Esophagus muscularis mucosa (tissue), 4 donors: Measurements from ENCODE around the gene CACNA1E. TPM values are rescaled to one million over a fixed set of nuclear protein-coding genes. Genes with fewer than 3 reads are reported as not detected.

Source experiments
- DNase-seq: peaks from one replicate; pipeline ENCODE4 v3.0.0-alpha.2; 2017; ENCODE audit errors: extremely low spot score
- H3K27ac ChIP-seq, 4 donors: fragments of 200-600 bp; sonication (generic); replicated peaks in 1 of 4; 1 replicate in 3 of 4; 2 replicates in 1 of 4; pipeline ENCODE4 v1.5.1; 2016 to 2019; ENCODE audit warnings: mild to moderate bottlenecking in 1 of 4
- H3K27me3 ChIP-seq, 4 donors: fragments of 200-600 bp; sonication (generic); one replicate each; pipeline versions ENCODE4 v1.5.1 to v1.6.0; 2016 to 2019
- H3K36me3 ChIP-seq, 4 donors: fragments of 200-600 bp; sonication (generic); one replicate each; pipeline ENCODE4 v1.5.1; 2016 to 2019
- H3K4me1 ChIP-seq, 4 donors: fragments of 200-600 bp; sonication (generic); one replicate each; pipeline ENCODE4 v1.5.1; 2016 to 2019
- H3K4me3 ChIP-seq, 4 donors: fragments of 200-600 bp; sonication (generic); 1 replicate in 2 of 4; 2 replicates in 2 of 4; pipeline ENCODE4 v1.5.1; 2016 to 2019; ENCODE audit warnings: mild to moderate bottlenecking in 4 of 4, moderate library complexity in 1 of 4
- H3K9me3 ChIP-seq, 4 donors: fragments of 200-600 bp; sonication (generic); 1 replicate in 3 of 4; 2 replicates in 1 of 4; pipeline ENCODE4 v1.5.1; 2016 to 2019
- CTCF ChIP-seq, 3 experiments: fragments of 200-600 bp in 2 of 3; fragments of 450-650 bp in 1 of 3; sonication (generic) in 2 of 3; IDR thresholded peaks; one replicate each; pipeline ENCODE4 v1.5.1; 2017 to 2019; ENCODE audit warnings: antibody characterized with exemption in 3 of 3, mild to moderate bottlenecking in 2 of 3, moderate library complexity in 1 of 3
- EP300 ChIP-seq: sonication (generic); formaldehyde crosslinking; IDR thresholded peaks from one replicate; pipeline ENCODE4 v1.6.1; 2017; ENCODE audit warnings: antibody characterized with exemption
- POLR2A ChIP-seq: fragments of 450-650 bp; IDR thresholded peaks from one replicate; pipeline ENCODE4 v1.6.1; 2017; ENCODE audit warnings: antibody characterized with exemption, moderate library complexity, mild to moderate bottlenecking, low read depth
- POLR2AphosphoS5 ChIP-seq, 2 donors: sonication (generic); formaldehyde crosslinking; IDR thresholded peaks; one replicate each; pipeline ENCODE4 v1.6.1; 2017; ENCODE audit warnings: antibody characterized with exemption in 2 of 2
- WGBS: methylation state at CpG from one replicate; pipeline ENCODE4 v1.1.5; 2018; 5-methylcytosine and 5-hydroxymethylcytosine counted together
- intact Hi-C: fragments of 100-400 bp; cut with DNase I; formaldehyde crosslinking; loops from one replicate; pipeline ENCODE4 v1.15.1; 2023
- total RNA-seq, 4 donors: library from RNA; depleted of rRNA; stranded (reverse); fragments of >200 nt; gene quantifications; one replicate each; pipeline versions ENCODE4 v1.1.0 to v1.2.1, GENCODE V29; 2016

CACNA1E gene
- total RNA-seq, 4 donors from 2014 or later, result under 0.01 to 0.66 (median 0.25) TPM

GRCh38 chr1:181551754-181552153 lies 68.4 kb downstream of the CACNA1E start:
- intact Hi-C loops, result no loop called here
- no peak for TF ChIP-seq POLR2AphosphoS5 (IDR thresholded peaks at IDR 0.05)
- no peak for TF ChIP-seq EP300
- no peak for TF ChIP-seq CTCF (IDR thresholded peaks at IDR 0.05)
- TF ChIP-seq POLR2A, result no peak
- Histone ChIP-seq H3K4me1 (peaks cover 0 to 39% (median 37%) of the 10 kb centered on the region in 4 donors), H3K36me3 (no peaks in the 10 kb centered on the region), H3K27ac (peak overlapping the region in 3 of 4 donors; percentile 59 to 78 (median 74)), H3K4me3 (no peak overlapping the region), H3K9me3 (no peaks in the 10 kb centered on the region), H3K27me3 (no peaks in the 10 kb centered on the region)
- 54% methylated on average over 3 of the region's 3 CpGs for WGBS
- no peak for DNase-seq

GRCh38 chr1:181554465-181554864 lies 71.1 kb downstream of the CACNA1E start:
- Histone ChIP-seq H3K27me3 (no peaks in the 10 kb centered on the region), H3K27ac (no peak overlapping the region), H3K36me3 (no peaks in the 10 kb centered on the region), H3K4me1 (peaks cover 0 to 33% (median 29%) of the 10 kb centered on the region in 4 donors), H3K4me3 (no peak overlapping the region), H3K9me3 (no peaks in the 10 kb centered on the region)
- intact Hi-C loops, result no loop called here
- 72% methylated on average over 4 of the region's 4 CpGs for WGBS
- TF ChIP-seq POLR2A, result no peak
- no peak for TF ChIP-seq POLR2AphosphoS5 (IDR thresholded peaks at IDR 0.05)
- no peak for TF ChIP-seq EP300
- TF ChIP-seq CTCF (IDR thresholded peaks at IDR 0.05), result no peak
- DNase-seq, result no peak

DNA sequence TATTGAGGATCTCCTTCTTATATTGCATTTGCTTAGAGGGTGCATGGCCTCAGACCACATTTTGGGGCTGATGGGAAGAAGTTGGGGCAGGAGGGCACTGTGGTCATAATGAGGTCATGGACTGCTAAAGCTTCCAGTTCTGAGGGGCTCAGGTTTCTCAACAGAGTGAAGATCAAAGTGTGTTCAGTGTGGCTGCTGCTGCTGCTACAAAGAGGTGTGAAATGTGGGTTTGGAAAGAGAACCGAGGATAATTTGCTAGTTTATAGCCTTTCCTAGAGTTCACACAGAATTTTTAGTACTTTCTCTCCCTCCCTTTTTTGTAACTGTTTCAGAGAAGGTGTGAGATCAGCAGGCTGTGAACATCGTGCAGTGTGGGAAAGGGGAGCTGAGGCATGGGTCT lies 73.3 kb downstream of the CACNA1E start:
- Histone ChIP-seq H3K36me3 (no peaks in the 10 kb centered on the region), H3K27me3 (no peaks in the 10 kb centered on the region), H3K4me1 (peaks cover 0 to 11% (median 7%) of the 10 kb centered on the region in 4 donors), H3K9me3 (no peaks in the 10 kb centered on the region), H3K27ac (no peak overlapping the region), H3K4me3 (no peak overlapping the region)
- intact Hi-C loops, result no loop called here
- no peak for TF ChIP-seq POLR2A
- no peak for TF ChIP-seq POLR2AphosphoS5 (IDR thresholded peaks at IDR 0.05)
- TF ChIP-seq CTCF (IDR thresholded peaks at IDR 0.05), result no peak
- no peak for TF ChIP-seq EP300
- 57% methylated on average over 2 of the region's 2 CpGs for WGBS
- no peak for DNase-seq

- no peaks in the 10 kb centered on the region for H3K9me3 ChIP-seq
- 72% methylated on average over 4 of the region's 4 CpGs for WGBS
These were observed 74.0 kb downstream of the CACNA1E start for GRCh38 chr1:181557313-181557712.

More at GRCh38 chr1:181557313-181557712, 74.0 kb downstream of the CACNA1E start:
- no peak for DNase-seq
- Histone ChIP-seq H3K4me3 (no peak overlapping the region), H3K36me3 (no peaks in the 10 kb centered on the region), H3K27ac (no peak overlapping the region), H3K4me1 (peaks cover 0 to 5% (median under 1%) of the 10 kb centered on the region in 4 donors), H3K27me3 (no peaks in the 10 kb centered on the region)
- intact Hi-C loops, result no loop called here
- TF ChIP-seq POLR2A, result no peak
- TF ChIP-seq POLR2AphosphoS5 (IDR thresholded peaks at IDR 0.05), result no peak
- no peak for TF ChIP-seq EP300
- TF ChIP-seq CTCF (IDR thresholded peaks at IDR 0.05), result no peak
